Mammary epithelial cell (primary cell): ENCODE data around the gene SAP30L.

Source experiments
- CTCF ChIP-seq, 2 donors: IDR thresholded peaks in 1 of 2; conservative IDR thresholded peaks in 1 of 2; 2 replicates each; pipeline ENCODE4 v1.5.1; 2011 to 2012; ENCODE audit warnings: inconsistent platforms in 2 of 2, low read length in 2 of 2, mild to moderate bottlenecking in 2 of 2, control low read depth in 1 of 2, low read depth in 1 of 2; ENCODE audit not compliant: insufficient read depth in 1 of 2; ENCODE audit errors: extremely low read depth in 1 of 2
- EZH2 ChIP-seq: IDR thresholded peaks from 2 replicates; pipeline ENCODE4 v1.6.1; 2012; ENCODE audit warnings: low read length, inconsistent platforms, borderline replicate concordance

- no peak for TF ChIP-seq CTCF (conservative IDR thresholded peaks at IDR 0.05 in 1 of 2, IDR thresholded peaks at IDR 0.05 in 1 of 2; ENCODE audit: extremely low read depth in 1 of 2, insufficient read depth in 1 of 2, low read depth in 1 of 2, low read length in 2 of 2)
- no peak for TF ChIP-seq EZH2
Observed at GRCh38 chr5:154410008-154410407, 35.8 kb upstream of the SAP30L start.
